CD4-positive, alpha-beta T cell treated with Interleukin-4 for 4 hours (primary cell): Measurements from ENCODE around the gene FREM2.

Experiments used
- DNase-seq: peaks from one replicate; pipeline ENCODE4 v3.0.0-alpha.2; 2020

Gene FREM2

GRCh38 chr13:38767506-38768265 lies 80.8 kb downstream of the FREM2 start:
- no peak for DNase-seq

- no peak for DNase-seq
Observed at GRCh38 chr13:38769526-38769925, 82.6 kb downstream of the FREM2 start.

- no peak for DNase-seq
Observed at GRCh38 chr13:38775085-38775484, 88.2 kb downstream of the FREM2 start.

- DNase-seq = no peak
Observed at GRCh38 chr13:38777347-38778119, 90.7 kb downstream of the FREM2 start.

- no peak for DNase-seq
Observed at GRCh38 chr13:38781539-38781938, 94.7 kb downstream of the FREM2 start.

GRCh38 chr13:38784036-38784880 lies 97.4 kb downstream of the FREM2 start:
- no peak for DNase-seq

- no peak for DNase-seq
Observed at GRCh38 chr13:38785042-38785441, 98.2 kb downstream of the FREM2 start.

GRCh38 chr13:38785490-38785889 lies 98.6 kb downstream of the FREM2 start:
- no peak for DNase-seq

GRCh38 chr13:38787550-38787949 lies 100.7 kb downstream of the FREM2 start:
- DNase-seq = no peak

- DNase-seq = no peak
Observed at GRCh38 chr13:38796890-38797289, 110.0 kb downstream of the FREM2 start.

- no peak for DNase-seq
Observed at GRCh38 chr13:38803531-38803930, 116.7 kb downstream of the FREM2 start.

GRCh38 chr13:38804061-38804460 lies 117.2 kb downstream of the FREM2 start:
- DNase-seq = no peak

GRCh38 chr13:38804536-38804935 lies 117.7 kb downstream of the FREM2 start:
- no peak for DNase-seq

GRCh38 chr13:38814331-38814730 lies 127.5 kb downstream of the FREM2 start:
- no peak for DNase-seq

- no peak for DNase-seq
Observed at GRCh38 chr13:38819053-38819452, 132.2 kb downstream of the FREM2 start.

GRCh38 chr13:38819596-38819995 lies 132.7 kb downstream of the FREM2 start:
- no peak for DNase-seq

GRCh38 chr13:38821770-38822551 lies 135.1 kb downstream of the FREM2 start:
- no peak for DNase-seq

GRCh38 chr13:38824342-38824741 lies 137.5 kb downstream of the FREM2 start:
- DNase-seq = no peak

GRCh38 chr13:38826182-38826813 lies 139.4 kb downstream of the FREM2 start:
- no peak for DNase-seq

GRCh38 chr13:38830442-38831045 lies 143.7 kb downstream of the FREM2 start:
- no peak for DNase-seq

GRCh38 chr13:38844581-38844980 lies 157.7 kb downstream of the FREM2 start:
- no peak for DNase-seq

GRCh38 chr13:38848360-38848759 lies 161.5 kb downstream of the FREM2 start:
- DNase-seq = no peak
